Measurements from ENCODE around the gene SNX4. TPM values are rescaled to one million over a fixed set of nuclear protein-coding genes. Genes with fewer than 3 reads are reported as not detected.
A peak's percentile ranks its signal among the peaks of the same experiment; 100 is the strongest.

The SNX4 gene
- total RNA-seq, 1 experiment from 2014 or later, result 17.6 TPM

DNA sequence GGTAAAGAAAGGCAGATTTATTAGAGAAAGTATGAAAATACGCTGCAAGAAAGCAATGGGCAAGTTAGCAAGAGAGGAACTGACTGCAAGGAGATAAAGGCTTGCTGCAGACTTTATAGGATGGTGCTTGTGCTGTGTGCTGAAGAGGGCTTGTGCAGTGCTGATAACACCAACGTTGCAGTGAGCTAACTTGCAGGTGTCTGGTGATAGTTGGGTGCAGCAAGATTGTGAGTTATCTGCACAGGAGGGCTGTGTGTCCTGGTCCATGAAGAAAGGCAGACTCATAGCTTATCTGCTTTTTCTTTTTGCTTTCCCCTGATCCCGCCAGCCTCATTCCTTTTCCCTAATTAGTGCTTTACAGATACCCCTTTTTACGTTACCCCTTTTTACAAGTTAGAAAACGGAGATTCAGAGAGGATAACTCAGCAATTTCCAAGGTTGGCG lies 86.9 kb downstream of the SNX4 start:
- intact Hi-C loops (cut with micrococcal nuclease), result loop anchor here (2.0 to 10.0 kb wide), 3 partner anchors 56 to 508 kb away; partner anchors contain the start of gene HEG1
- Histone ChIP-seq H3K9me2 (replicated peaks; ENCODE audit: low read length) (no peaks in the 10 kb centered on the region), H2AFZ (ENCODE audit: low read length) (no peak overlapping the region), H3K4me1 (ENCODE audit: insufficient read depth, low read length) (peaks cover 26% of the 10 kb centered on the region), H3K27me3 (ENCODE audit: low read length) (no peaks in the 10 kb centered on the region), H4K20me1 (ENCODE audit: low read length) (no peaks in the 10 kb centered on the region), H3K4me2 (ENCODE audit: low read length) (peak overlapping the region; percentile 39; the same call in 1 of the 2 replicates), H3K9me3 (ENCODE audit: low read length) (no peaks in the 10 kb centered on the region), H3K4me3 (ENCODE audit: low read length) (no peak overlapping the region), H3K27ac (ENCODE audit: low read length) (peak overlapping the region; percentile 65), H3K36me3 (ENCODE audit: low read depth, low read length) (no peaks in the 10 kb centered on the region), H3K9ac (ENCODE audit: low read length) (no peak overlapping the region), H3K79me2 (ENCODE audit: low read length) (no peaks in the 10 kb centered on the region), H3F3A (ENCODE audit: low read length, unreplicated experiment) (no peaks in the 10 kb centered on the region)
- BruUV-seq (replicated peaks), result no TSS peak
- ATAC-seq, result no peak
- TF ChIP-seq EZH2 (IDR thresholded peaks at IDR 0.05; ENCODE audit: low read length, unreplicated experiment) (no peak), EZH2phosphoT487 (IDR thresholded peaks at IDR 0.05; ENCODE audit: borderline replicate concordance, low read length) (no peak)
- TF ChIP-seq, protein P1, sequence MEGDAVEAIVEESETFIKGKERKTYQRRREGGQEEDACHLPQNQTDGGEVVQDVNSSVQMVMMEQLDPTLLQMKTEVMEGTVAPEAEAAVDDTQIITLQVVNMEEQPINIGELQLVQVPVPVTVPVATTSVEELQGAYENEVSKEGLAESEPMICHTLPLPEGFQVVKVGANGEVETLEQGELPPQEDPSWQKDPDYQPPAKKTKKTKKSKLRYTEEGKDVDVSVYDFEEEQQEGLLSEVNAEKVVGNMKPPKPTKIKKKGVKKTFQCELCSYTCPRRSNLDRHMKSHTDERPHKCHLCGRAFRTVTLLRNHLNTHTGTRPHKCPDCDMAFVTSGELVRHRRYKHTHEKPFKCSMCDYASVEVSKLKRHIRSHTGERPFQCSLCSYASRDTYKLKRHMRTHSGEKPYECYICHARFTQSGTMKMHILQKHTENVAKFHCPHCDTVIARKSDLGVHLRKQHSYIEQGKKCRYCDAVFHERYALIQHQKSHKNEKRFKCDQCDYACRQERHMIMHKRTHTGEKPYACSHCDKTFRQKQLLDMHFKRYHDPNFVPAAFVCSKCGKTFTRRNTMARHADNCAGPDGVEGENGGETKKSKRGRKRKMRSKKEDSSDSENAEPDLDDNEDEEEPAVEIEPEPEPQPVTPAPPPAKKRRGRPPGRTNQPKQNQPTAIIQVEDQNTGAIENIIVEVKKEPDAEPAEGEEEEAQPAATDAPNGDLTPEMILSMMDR (conservative IDR thresholded peaks at IDR 0.05; ENCODE audit: low read depth, low read length), result no peak
- DNase-seq, result no peak
- CTCF ChIA-PET, result no interaction called here
- POLR2A ChIA-PET (ENCODE audit: unreplicated experiment), result no interaction called here

DNA sequence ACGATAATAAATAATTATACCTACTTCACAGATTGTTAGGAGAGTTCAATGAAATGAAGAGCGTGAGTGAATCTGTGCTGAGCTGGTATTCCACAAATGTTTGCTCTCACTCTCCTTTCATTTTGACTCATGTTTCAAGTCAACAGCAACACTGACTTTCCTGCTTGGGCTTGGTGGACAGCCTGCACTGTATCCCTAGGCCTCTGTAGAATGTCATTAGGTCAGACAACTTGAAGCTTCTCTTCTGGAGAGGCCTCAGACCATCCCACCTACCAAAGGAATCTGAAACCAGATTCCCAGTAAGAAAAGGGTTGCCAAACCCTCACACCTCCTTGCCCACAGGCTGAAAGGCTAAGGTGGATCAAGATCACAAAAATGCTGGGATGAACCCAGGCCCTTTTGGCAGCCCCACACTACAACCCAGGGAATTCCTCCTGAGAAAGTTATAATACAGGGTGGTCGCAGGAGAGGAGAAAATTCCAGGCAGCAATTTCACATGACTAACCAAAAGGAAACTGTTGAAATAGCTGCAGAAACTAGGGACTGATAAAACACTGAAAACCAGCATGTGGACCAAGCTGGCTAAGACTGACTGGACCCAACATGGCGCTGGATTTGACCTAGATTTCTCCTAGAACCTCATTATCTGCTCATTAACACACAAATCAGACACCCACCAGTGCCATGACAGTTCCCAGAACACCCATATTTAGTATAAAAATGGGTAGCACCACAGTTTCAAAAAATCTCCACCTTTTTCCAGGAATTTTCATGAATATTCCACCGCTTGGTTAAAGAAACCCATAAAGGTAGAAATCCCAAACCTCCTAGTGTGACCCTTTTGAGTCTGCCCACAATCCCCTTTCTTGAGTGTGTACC lies 87.9 kb downstream of the SNX4 start:
- Histone ChIP-seq H3K4me3 (ENCODE audit: low read length) (no peak overlapping the region), H2AFZ (ENCODE audit: low read length) (0 out of 2 replicates have a peak overlapping the region, but pooled peaks have one; percentile 34), H3K27me3 (ENCODE audit: low read length) (no peaks in the 10 kb centered on the region), H3K9me2 (replicated peaks; ENCODE audit: low read length) (no peaks in the 10 kb centered on the region), H3K9me3 (ENCODE audit: low read length) (no peaks in the 10 kb centered on the region), H3K79me2 (ENCODE audit: low read length) (no peaks in the 10 kb centered on the region), H4K20me1 (ENCODE audit: low read length) (no peaks in the 10 kb centered on the region), H3K9ac (ENCODE audit: low read length) (no peak overlapping the region), H3K4me2 (ENCODE audit: low read length) (no peak overlapping the region; the same call in 1 of the 2 replicates), H3K36me3 (ENCODE audit: low read depth, low read length) (no peaks in the 10 kb centered on the region), H3F3A (ENCODE audit: low read length, unreplicated experiment) (no peaks in the 10 kb centered on the region), H3K4me1 (ENCODE audit: insufficient read depth, low read length) (peaks cover 26% of the 10 kb centered on the region), H3K27ac (ENCODE audit: low read length) (peak overlapping the region; percentile 14; the same call in 1 of the 2 replicates)
- no TSS peak for BruUV-seq (replicated peaks)
- ATAC-seq (peak; percentile 56), DNase-seq (peak; percentile 38)
- ChIA-PET CTCF (no interaction called here), POLR2A (ENCODE audit: unreplicated experiment) (no interaction called here)
- no peak for TF ChIP-seq EZH2phosphoT487 (IDR thresholded peaks at IDR 0.05; ENCODE audit: borderline replicate concordance, low read length)
- intact Hi-C loops (cut with micrococcal nuclease), result loop anchor here (2.0 to 10.0 kb wide), 3 partner anchors 55 to 507 kb away; partner anchors contain the start of gene HEG1

DNA sequence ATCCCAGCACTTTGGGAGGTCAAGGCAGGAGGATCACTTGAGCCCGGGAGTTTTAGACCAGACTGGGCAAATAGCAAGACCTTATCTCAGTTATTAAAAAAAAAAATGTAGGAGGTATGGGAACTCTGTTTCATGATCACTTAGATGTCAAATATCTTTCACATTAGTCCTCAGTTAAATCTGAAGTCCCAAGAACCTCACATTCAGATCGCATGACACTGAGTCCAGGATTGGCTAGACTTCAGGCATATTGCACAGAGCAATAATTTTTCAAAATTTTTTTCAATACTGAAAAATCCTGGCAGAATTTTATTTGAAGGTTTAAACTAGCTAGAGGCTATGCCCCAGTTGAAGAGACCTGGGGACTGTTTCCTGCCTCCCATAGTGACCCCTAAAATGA lies 88.6 kb downstream of the SNX4 start:
- Histone ChIP-seq H3K36me3 (ENCODE audit: low read depth, low read length) (no peaks in the 10 kb centered on the region), H3K27me3 (ENCODE audit: low read length) (no peaks in the 10 kb centered on the region), H3K27ac (ENCODE audit: low read length) (no peak overlapping the region), H3F3A (ENCODE audit: low read length, unreplicated experiment) (no peaks in the 10 kb centered on the region), H3K4me1 (ENCODE audit: insufficient read depth, low read length) (peaks cover 26% of the 10 kb centered on the region), H2AFZ (ENCODE audit: low read length) (0 out of 2 replicates have a peak overlapping the region, but pooled peaks have one; percentile 34), H3K9me2 (replicated peaks; ENCODE audit: low read length) (no peaks in the 10 kb centered on the region), H3K4me3 (ENCODE audit: low read length) (no peak overlapping the region), H3K4me2 (ENCODE audit: low read length) (no peak overlapping the region; the same call in 1 of the 2 replicates), H4K20me1 (ENCODE audit: low read length) (no peaks in the 10 kb centered on the region), H3K9ac (ENCODE audit: low read length) (no peak overlapping the region), H3K9me3 (ENCODE audit: low read length) (no peaks in the 10 kb centered on the region), H3K79me2 (ENCODE audit: low read length) (no peaks in the 10 kb centered on the region)
- ATAC-seq (no peak), DNase-seq (peak; percentile 12)
- CTCF ChIA-PET, result no interaction called here
- intact Hi-C loops (cut with micrococcal nuclease), result loop anchor here (10.0 kb wide), 2 partner anchors 377 to 507 kb away; partner anchors contain the start of gene HEG1
- POLR2A ChIA-PET (ENCODE audit: unreplicated experiment), result no interaction called here
- no peak for TF ChIP-seq EZH2phosphoT487 (IDR thresholded peaks at IDR 0.05; ENCODE audit: borderline replicate concordance, low read length)
- TF ChIP-seq, protein P1 (conservative IDR thresholded peaks at IDR 0.05; ENCODE audit: low read depth, low read length), result no peak
- BruUV-seq (replicated peaks), result no TSS peak
